PC-3 (cell line): ENCODE measurements around the gene EGFL7.

ENCODE experiments used
- EZH2phosphoT487 ChIP-seq: fragments of 300-600 bp; sonication (generic); IDR thresholded peaks from 2 replicates; pipeline ENCODE4 v1.6.1; 2018; ENCODE audit warnings: mild to moderate bottlenecking, antibody characterized with exemption, low read length, borderline replicate concordance
- TF ChIP-seq, protein P1 (sequence below): fragments of 300-600 bp; sonication (generic); conservative IDR thresholded peaks from 2 replicates; pipeline ENCODE4 v1.5.1; 2017; ENCODE audit warnings: antibody characterized with exemption, low read depth, mild to moderate bottlenecking, low read length

DNA sequence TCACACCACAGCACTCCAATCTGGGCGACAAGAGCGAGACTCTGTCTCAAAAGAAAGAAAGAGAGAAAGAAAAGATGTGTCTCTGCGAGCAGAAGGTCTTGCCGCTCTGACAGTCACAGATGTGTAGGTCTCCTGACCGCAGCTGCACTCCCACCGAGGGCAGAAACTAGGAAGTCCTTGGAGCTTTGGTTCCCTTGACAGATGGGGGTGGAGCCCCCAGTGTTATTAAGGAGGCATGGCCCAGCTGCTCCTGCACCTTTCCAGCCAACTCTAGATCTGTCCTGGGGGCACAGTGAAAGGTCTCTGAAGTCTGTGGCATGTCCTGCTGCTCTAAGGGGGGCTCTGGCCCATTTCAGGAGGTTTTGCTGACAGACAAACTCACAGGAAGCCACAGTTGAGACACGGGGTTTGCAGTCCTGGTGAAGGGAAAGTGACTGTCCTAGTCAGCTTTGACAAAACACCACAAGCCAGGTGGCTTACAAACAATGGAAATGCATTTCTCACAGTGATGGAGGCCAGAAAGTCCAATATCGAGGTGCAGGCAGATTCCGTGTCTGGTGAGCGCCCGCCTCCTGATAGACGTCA, 40.7 kb downstream of the EGFL7 start:
- TF ChIP-seq, protein P1, sequence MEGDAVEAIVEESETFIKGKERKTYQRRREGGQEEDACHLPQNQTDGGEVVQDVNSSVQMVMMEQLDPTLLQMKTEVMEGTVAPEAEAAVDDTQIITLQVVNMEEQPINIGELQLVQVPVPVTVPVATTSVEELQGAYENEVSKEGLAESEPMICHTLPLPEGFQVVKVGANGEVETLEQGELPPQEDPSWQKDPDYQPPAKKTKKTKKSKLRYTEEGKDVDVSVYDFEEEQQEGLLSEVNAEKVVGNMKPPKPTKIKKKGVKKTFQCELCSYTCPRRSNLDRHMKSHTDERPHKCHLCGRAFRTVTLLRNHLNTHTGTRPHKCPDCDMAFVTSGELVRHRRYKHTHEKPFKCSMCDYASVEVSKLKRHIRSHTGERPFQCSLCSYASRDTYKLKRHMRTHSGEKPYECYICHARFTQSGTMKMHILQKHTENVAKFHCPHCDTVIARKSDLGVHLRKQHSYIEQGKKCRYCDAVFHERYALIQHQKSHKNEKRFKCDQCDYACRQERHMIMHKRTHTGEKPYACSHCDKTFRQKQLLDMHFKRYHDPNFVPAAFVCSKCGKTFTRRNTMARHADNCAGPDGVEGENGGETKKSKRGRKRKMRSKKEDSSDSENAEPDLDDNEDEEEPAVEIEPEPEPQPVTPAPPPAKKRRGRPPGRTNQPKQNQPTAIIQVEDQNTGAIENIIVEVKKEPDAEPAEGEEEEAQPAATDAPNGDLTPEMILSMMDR, result no peak
- no peak for TF ChIP-seq EZH2phosphoT487
